Type B pancreatic cell (in vitro differentiated cells): ENCODE data around the gene LRRC3B. TPM values are rescaled to one million over a fixed set of nuclear protein-coding genes. Genes with fewer than 3 reads are reported as not detected.
A peak's percentile ranks its signal among the peaks of the same experiment; 100 is the strongest.

Experiments used
- DNase-seq: peaks from one replicate; pipeline ENCODE4 v3.0.0; 2021; ENCODE audit warnings: mixed read lengths; ENCODE audit not compliant: unreplicated experiment; ENCODE audit errors: extremely low spot score
- H3K27ac Mint-ChIP-seq: 2 replicates; pipeline ENCODE4 v1.8.0; 2021; ENCODE audit warnings: mild to moderate bottlenecking, mixed read lengths
- H3K27me3 Mint-ChIP-seq: 2 replicates; pipeline ENCODE4 v1.8.0; 2021; ENCODE audit warnings: mixed read lengths
- H3K36me3 Mint-ChIP-seq: 2 replicates; pipeline ENCODE4 v1.8.0; 2021; ENCODE audit warnings: mixed read lengths
- H3K4me1 Mint-ChIP-seq: one replicate; pipeline ENCODE4 v1.8.0; 2021; ENCODE audit warnings: mixed read lengths; ENCODE audit not compliant: unreplicated experiment
- H3K4me3 Mint-ChIP-seq: 2 replicates; pipeline ENCODE4 v1.8.0; 2021; ENCODE audit warnings: mild to moderate bottlenecking, mixed read lengths
- H3K9me3 Mint-ChIP-seq: 2 replicates; pipeline ENCODE4 v1.8.0; 2021; ENCODE audit warnings: mixed read lengths
- CTCF ChIP-seq: fragments of 200-600 bp; sonication (generic); conservative IDR thresholded peaks from 2 replicates; pipeline ENCODE4 v1.5.0; 2021; ENCODE audit warnings: antibody characterized with exemption, mild to moderate bottlenecking
- long read RNA-seq: library from polyadenylated mRNA; unstranded; transcript quantifications from one replicate; pipeline ENCODE4 v2.0.0, GENCODE V29; 2020
- total RNA-seq: library from RNA; stranded (reverse); gene quantifications from 2 replicates; pipeline ENCODE4 v1.2.1, GENCODE V29; 2021; ENCODE audit warnings: low replicate concordance

LRRC3B gene
- total RNA-seq: 0.29 and 4.4 TPM in 2 replicates
- long read RNA-seq: 0 reads

- DNase-seq: peak; percentile 68
- Mint-ChIP-seq H3K36me3 (no peaks in the 10 kb centered on the region), H3K27me3 (peaks cover 86% of the 10 kb centered on the region), H3K4me3 (peak within 1 kb of the TSS; percentile 90), H3K27ac (peak within 1 kb of the TSS; percentile 44), H3K9me3 (no peaks in the 10 kb centered on the region), H3K4me1 (peaks cover 19% of the 10 kb centered on the region)
- peak; percentile 29 for TF ChIP-seq CTCF
Measured at GRCh38 chr3:26622621-26623418, at the start of gene LRRC3B. Gene LRRC3B (plus strand): TSS chr3:26622772. CDS start chr3:26709673, 86,901 bp downstream.

GRCh38 chr3:26574766-26575165 is 47.8 kb upstream of the LRRC3B start:
- Mint-ChIP-seq H3K4me1 (no peaks in the 10 kb centered on the region), H3K27me3 (no peaks in the 10 kb centered on the region), H3K36me3 (no peaks in the 10 kb centered on the region), H3K9me3 (peaks cover 5% of the 10 kb centered on the region), H3K4me3 (no peak overlapping the region), H3K27ac (no peak overlapping the region)
- no peak for DNase-seq
- no peak for TF ChIP-seq CTCF

- Mint-ChIP-seq H3K36me3 (no peaks in the 10 kb centered on the region), H3K27me3 (no peaks in the 10 kb centered on the region), H3K9me3 (peaks cover 5% of the 10 kb centered on the region), H3K27ac (no peak overlapping the region), H3K4me3 (no peak overlapping the region), H3K4me1 (no peaks in the 10 kb centered on the region)
- DNase-seq: no peak
- no peak for TF ChIP-seq CTCF
Measured at GRCh38 chr3:26579116-26579515, 43.5 kb upstream of the LRRC3B start.

DNA sequence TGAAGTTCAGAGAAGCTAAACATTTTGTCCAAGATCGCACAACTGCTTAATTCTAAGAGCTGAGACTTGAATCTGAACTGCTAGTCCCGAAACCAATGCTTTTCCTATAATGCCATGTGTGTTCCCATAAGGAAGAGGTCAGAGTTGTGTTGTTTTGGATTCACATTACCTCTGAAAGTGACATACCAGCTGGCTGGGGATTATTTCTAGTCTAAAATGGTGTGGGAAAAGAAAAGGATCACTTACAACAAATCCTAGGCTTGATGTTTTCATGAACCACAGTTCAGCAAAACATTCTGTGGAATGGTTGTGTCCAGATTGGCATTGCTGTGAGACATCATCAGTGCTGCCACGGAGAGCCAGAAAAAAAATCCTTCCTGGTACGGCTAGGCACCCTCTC is 35.0 kb upstream of the LRRC3B start:
- Mint-ChIP-seq H3K9me3 (no peaks in the 10 kb centered on the region), H3K27ac (no peak overlapping the region), H3K36me3 (no peaks in the 10 kb centered on the region), H3K27me3 (peaks cover 3% of the 10 kb centered on the region), H3K4me3 (no peak overlapping the region), H3K4me1 (no peaks in the 10 kb centered on the region)
- DNase-seq: no peak
- TF ChIP-seq CTCF: no peak

GRCh38 chr3:26588931-26589330 is 33.6 kb upstream of the LRRC3B start:
- Mint-ChIP-seq H3K36me3 (no peaks in the 10 kb centered on the region), H3K27ac (no peak overlapping the region), H3K27me3 (peaks cover 4% of the 10 kb centered on the region), H3K9me3 (no peaks in the 10 kb centered on the region), H3K4me1 (no peaks in the 10 kb centered on the region), H3K4me3 (no peak overlapping the region)
- no peak for DNase-seq
- no peak for TF ChIP-seq CTCF
